Small intestine (tissue), 7 donors: ENCODE data around the gene STAT2. TPM values are rescaled to one million over a fixed set of nuclear protein-coding genes. Genes with fewer than 3 reads are reported as not detected.
A peak's percentile ranks its signal among the peaks of the same experiment; 100 is the strongest.
"Not testable (repeated sequence)": the region's sequence is repeated elsewhere in the genome, so short reads cannot be mapped to it uniquely, and the experiment has no call there.

ENCODE experiments used
- DNase-seq, 2 donors: peaks; one replicate each; pipeline versions ENCODE4 v3.0.0 to v3.0.0-alpha.2; 2013
- FAIRE-seq: peaks from 2 replicates; lab custom pipeline; 2012; peaks lifted over from hg19 to GRCh38; lab: Jason Lieb, UNC
- H3K27ac ChIP-seq, 3 donors: one replicate each; pipeline ENCODE4 v1.5.1; 2013; ENCODE audit warnings: low read length in 2 of 3, mild to moderate bottlenecking in 2 of 3, control low read depth in 1 of 3, inconsistent platforms in 1 of 3, low read depth in 1 of 3, moderate library complexity in 1 of 3
- H3K27me3 ChIP-seq, 3 donors: one replicate each; pipeline ENCODE4 v1.6.1; 2013; ENCODE audit warnings: low read length in 3 of 3, inconsistent platforms in 1 of 3; ENCODE audit not compliant: control insufficient read depth in 3 of 3, insufficient read depth in 3 of 3
- H3K36me3 ChIP-seq, 3 donors: one replicate each; pipeline ENCODE4 v1.6.1; 2013; ENCODE audit warnings: low read length in 3 of 3, inconsistent platforms in 1 of 3, low read depth in 1 of 3, mild to moderate bottlenecking in 1 of 3, moderate library complexity in 1 of 3; ENCODE audit not compliant: control insufficient read depth in 3 of 3, insufficient read depth in 2 of 3
- H3K4me1 ChIP-seq, 3 donors: one replicate each; pipeline ENCODE4 v1.6.1; 2013; ENCODE audit warnings: low read length in 2 of 3, inconsistent platforms in 1 of 3, low read depth in 1 of 3, mild to moderate bottlenecking in 1 of 3, moderate library complexity in 1 of 3; ENCODE audit not compliant: control insufficient read depth in 3 of 3, insufficient read depth in 2 of 3
- H3K4me3 ChIP-seq, 3 donors: one replicate each; pipeline ENCODE4 v1.5.1; 2013; ENCODE audit warnings: low read length in 3 of 3, control low read depth in 1 of 3, inconsistent platforms in 1 of 3, low read depth in 1 of 3, mild to moderate bottlenecking in 1 of 3, moderate library complexity in 1 of 3
- H3K9me3 ChIP-seq, 2 donors: one replicate each; pipeline ENCODE4 v1.6.1; 2013; ENCODE audit warnings: low read depth in 1 of 2, low read length in 1 of 2; ENCODE audit not compliant: control insufficient read depth in 2 of 2, insufficient read depth in 1 of 2
- WGBS, 3 donors: extraction: QIAGEN DNeasy Blood & Tissue Kit; methylation state at CpG; one replicate each; pipeline ENCODE4 v1.1.7; 2013; 5-methylcytosine and 5-hydroxymethylcytosine counted together
- polyA plus RNA-seq, 4 donors: library from polyadenylated mRNA; stranded (reverse) in 3 of 4; unstranded in 1 of 4; fragments of 200-250 nt in 3 of 4; fragments of 120-200 nt in 1 of 4; gene quantifications; one replicate each; pipeline versions ENCODE4 v1.2.1 to v1.2.3, GENCODE V29; 2013
- donor health status: healthy with polysubstance abuse.
- donor health status: control.
- donor health status: control.
- donor health status: Bipolar disorder and iron deficiency.
- donor health status: healthy.

STAT2 gene
- polyA plus RNA-seq, 4 donors = 28.9 to 120 (median 42.7) TPM

- Histone ChIP-seq H3K9me3 (no peaks in the 10 kb centered on the region), H3K4me3 (no peak within 1 kb of the TSS), H3K36me3 (peaks cover 4 to 19% (median 9%) of the 10 kb centered on the region in 3 donors), H3K4me1 (peaks cover 0 to 11% (median 0%) of the 10 kb centered on the region in 3 donors), H3K27me3 (no peaks in the 10 kb centered on the region), H3K27ac (peak within 1 kb of the TSS in 2 of 3 donors; percentile 7 to 82)
- 38 to 61% (median 52%) methylated on average over 9 of the region's 9 CpGs for WGBS, 3 donors
- DNase-seq (peak in 1 of 2 donors; percentile 11), FAIRE-seq (no peak)
Observed at GRCh38 chr12:56338308-56339157, 21.4 kb downstream of the STAT2 start, which contains the start of gene IL23A. Gene IL23A (plus strand): TSS chr12:56338884. CDS start chr12:56339045, 161 bp downstream.

DNA sequence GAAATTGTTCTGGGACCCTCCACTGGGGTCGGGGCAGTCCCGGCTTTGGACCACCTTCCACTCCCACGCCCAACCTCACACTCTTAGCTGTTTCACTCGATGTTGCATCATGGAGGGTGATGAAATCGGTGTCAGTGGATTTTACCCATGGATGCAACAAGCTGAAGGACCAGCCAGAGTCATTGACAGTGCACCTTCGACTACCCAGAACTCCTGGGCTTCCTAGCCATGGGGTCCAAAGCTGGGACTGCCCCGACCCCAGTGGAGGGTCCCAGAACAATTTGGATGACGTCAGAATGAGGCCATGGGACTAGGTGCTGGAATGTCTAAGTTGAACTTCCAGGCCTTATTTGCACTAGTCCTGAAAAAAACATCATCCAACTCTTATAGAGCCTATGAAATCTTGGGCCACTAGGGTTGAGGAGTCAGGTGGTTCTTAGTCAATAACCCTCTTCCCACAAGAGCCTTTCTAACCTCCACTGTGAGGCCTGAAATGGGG, 22.1 kb downstream of the STAT2 start:
- DNase-seq (no peak), FAIRE-seq (no peak)
- no peaks in the 10 kb centered on the region for H3K27me3 ChIP-seq
- H3K27ac ChIP-seq = peak overlapping the region in 1 of 3 donors; percentile 15
- 85 to 92% (median 86%) methylated on average over 8 of the region's 8 CpGs for WGBS, 3 donors
- H3K4me3 ChIP-seq = no peak overlapping the region
- H3K36me3 ChIP-seq = peaks cover 0 to 12% (median 1%) of the 10 kb centered on the region in 3 donors
- peaks cover 0 to 15% (median 2%) of the 10 kb centered on the region in 3 donors for H3K4me1 ChIP-seq
- H3K9me3 ChIP-seq = no peaks in the 10 kb centered on the region

GRCh38 chr12:56336361-56337167, 23.3 kb downstream of the STAT2 start:
- 68 to 73% (median 70%) methylated on average over 8 to 9 of the region's 9 CpGs for WGBS, 3 donors
- no peak overlapping the region for H3K4me3 ChIP-seq
- FAIRE-seq (no peak), DNase-seq (no peak)
- no peaks in the 10 kb centered on the region for H3K9me3 ChIP-seq
- peaks cover 0 to 18% (median 2%) of the 10 kb centered on the region in 3 donors for H3K4me1 ChIP-seq
- H3K36me3 ChIP-seq = peaks cover 0 to 9% (median 0%) of the 10 kb centered on the region in 3 donors
- H3K27me3 ChIP-seq = no peaks in the 10 kb centered on the region
- no peak overlapping the region for H3K27ac ChIP-seq

- WGBS, 3 donors = 97 to 98% (median 97%) methylated on average over 7 to 8 of the region's 8 CpGs
- not testable (repeated sequence) for DNase-seq, H3K36me3 ChIP-seq, H3K27me3 ChIP-seq, H3K9me3 ChIP-seq, H3K27ac ChIP-seq, FAIRE-seq, H3K4me3 ChIP-seq
- peaks cover 0 to 13% (median 2%) of the 10 kb centered on the region in 3 donors for H3K4me1 ChIP-seq
Observed at GRCh38 chr12:56335527-56335926, 24.4 kb downstream of the STAT2 start.

DNA sequence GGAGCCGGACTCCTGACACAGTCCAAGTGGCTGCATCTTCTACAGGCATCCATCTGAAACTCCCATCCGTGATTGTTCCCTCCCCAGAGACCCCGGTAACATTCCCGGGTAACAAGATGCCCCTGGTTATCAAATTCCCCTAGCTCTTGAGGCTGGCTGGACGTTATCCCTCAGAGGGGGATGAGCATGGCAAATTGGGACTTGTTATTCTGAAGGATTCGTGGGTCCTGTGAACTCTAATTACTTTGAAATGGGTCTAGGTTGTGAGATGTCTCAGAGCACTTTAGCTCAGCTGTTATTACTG, 25.5 kb downstream of the STAT2 start:
- Histone ChIP-seq H3K9me3 (no peaks in the 10 kb centered on the region), H3K4me3 (peak overlapping the region; percentile 57 to 60 (median 60)), H3K4me1 (peaks cover 0 to 13% (median 2%) of the 10 kb centered on the region in 3 donors), H3K27ac (peak overlapping the region; percentile 46 to 93 (median 85)), H3K36me3 (peaks cover 0 to 7% (median 0%) of the 10 kb centered on the region in 3 donors), H3K27me3 (no peaks in the 10 kb centered on the region)
- WGBS, 3 donors = 2 to 6% (median 4%) methylated on average over 6 of the region's 6 CpGs
- FAIRE-seq = no peak
- DNase-seq = peak in 1 of 2 donors; percentile 7

GRCh38 chr12:56333679-56334489, 26.0 kb downstream of the STAT2 start, which contains the start of gene PAN2:
Gene PAN2 (minus strand): TSS chr12:56334000. CDS start chr12:56333094, 906 bp downstream.
- Histone ChIP-seq H3K4me3 (peak within 1 kb of the TSS; percentile 57 to 60 (median 60)), H3K4me1 (peaks cover 0 to 13% (median 2%) of the 10 kb centered on the region in 3 donors), H3K27me3 (no peaks in the 10 kb centered on the region), H3K27ac (peak within 1 kb of the TSS; percentile 80 to 93 (median 85)), H3K9me3 (no peaks in the 10 kb centered on the region), H3K36me3 (peaks cover 0 to 4% (median 0%) of the 10 kb centered on the region in 3 donors)
- DNase-seq (peak; percentile 98), FAIRE-seq (no peak)
- 0 to 1% (median 0%) methylated on average over 45 of the region's 45 CpGs for WGBS, 3 donors

GRCh38 chr12:56333197-56333678, 26.7 kb downstream of the STAT2 start:
- Histone ChIP-seq H3K36me3 (peaks cover 0 to 6% (median 0%) of the 10 kb centered on the region in 3 donors), H3K4me3 (peak overlapping the region; percentile 57 to 60 (median 60)), H3K27ac (peak overlapping the region; percentile 80 to 93 (median 85)), H3K27me3 (no peaks in the 10 kb centered on the region), H3K4me1 (peaks cover 0 to 13% (median 2%) of the 10 kb centered on the region in 3 donors), H3K9me3 (no peaks in the 10 kb centered on the region)
- WGBS, 3 donors = 7 to 21% (median 9%) methylated on average over 7 to 8 of the region's 8 CpGs
- FAIRE-seq (no peak), DNase-seq (no peak)
